H9 (cell line): ENCODE measurements around the gene INPP5A. TPM values are rescaled to one million over a fixed set of nuclear protein-coding genes. Genes with fewer than 3 reads are reported as not detected.
A peak's percentile ranks its signal among the peaks of the same experiment; 100 is the strongest.

Experiments used
- DNase-seq: peaks from one replicate; pipeline ENCODE4 v3.0.0-alpha.2; 2017
- H2AFZ ChIP-seq: one replicate; pipeline ENCODE4 v1.6.1; 2013; ENCODE audit warnings: mild to moderate bottlenecking, low read length, control low read depth, moderate library complexity
- H2AK5ac ChIP-seq: 2 replicates; pipeline ENCODE4 v1.6.1; 2013; ENCODE audit warnings: low read length, control low read depth, mixed read lengths; ENCODE audit not compliant: insufficient read length
- H2BK120ac ChIP-seq: one replicate; pipeline ENCODE4 v1.6.1; 2013; ENCODE audit warnings: low read depth, mild to moderate bottlenecking, low read length, control low read depth, inconsistent platforms; ENCODE audit not compliant: poor library complexity, severe bottlenecking
- H2BK12ac ChIP-seq: 2 replicates; pipeline ENCODE4 v1.6.1; 2013; ENCODE audit warnings: low read length, control low read depth, mixed read lengths, low read depth; ENCODE audit not compliant: insufficient read length
- H2BK15ac ChIP-seq: 2 replicates; pipeline ENCODE4 v1.6.1; 2013; ENCODE audit warnings: low read depth, low read length, control low read depth
- H2BK20ac ChIP-seq: one replicate; pipeline ENCODE4 v1.6.1; 2013; ENCODE audit warnings: low read depth, mild to moderate bottlenecking, low read length, control low read depth, inconsistent platforms; ENCODE audit not compliant: poor library complexity, severe bottlenecking
- H2BK5ac ChIP-seq: 2 replicates; pipeline ENCODE4 v1.6.1; 2013; ENCODE audit warnings: low read length, control low read depth, mixed read lengths; ENCODE audit not compliant: insufficient read length
- H3K14ac ChIP-seq: 2 replicates; pipeline ENCODE4 v1.6.1; 2013; ENCODE audit warnings: low read length, control low read depth; ENCODE audit not compliant: insufficient read depth
- H3K18ac ChIP-seq: 2 replicates; pipeline ENCODE4 v1.6.1; 2013; ENCODE audit warnings: low read depth, mild to moderate bottlenecking, mixed read lengths, low read length, control low read depth; ENCODE audit not compliant: insufficient read length
- H3K23ac ChIP-seq: 2 replicates; pipeline ENCODE4 v1.6.1; 2013; ENCODE audit warnings: low read length, control low read depth, mixed read lengths, low read depth; ENCODE audit not compliant: insufficient read length
- H3K23me2 ChIP-seq: 2 replicates; pipeline ENCODE4 v1.6.1; 2013; ENCODE audit warnings: low read depth, mild to moderate bottlenecking, mixed read lengths, low read length, control low read depth; ENCODE audit not compliant: insufficient read length, poor library complexity, severe bottlenecking
- H3K27ac ChIP-seq: 2 replicates; pipeline ENCODE4 v1.5.1; 2013; ENCODE audit warnings: low read length, control low read depth, mixed read lengths, low read depth; ENCODE audit not compliant: insufficient read length
- H3K27me3 ChIP-seq: 2 replicates; pipeline ENCODE4 v1.6.1; 2013; ENCODE audit warnings: low read length, control low read depth, inconsistent platforms; ENCODE audit not compliant: insufficient read depth
- H3K4ac ChIP-seq: 2 replicates; pipeline ENCODE4 v1.6.1; 2013; ENCODE audit warnings: low read depth, mild to moderate bottlenecking, control low read depth, inconsistent platforms, low read length, moderate library complexity
- H3K4me1 ChIP-seq: 2 replicates; pipeline ENCODE4 v1.6.1; 2013; ENCODE audit warnings: low read length, control low read depth, inconsistent platforms; ENCODE audit not compliant: insufficient read depth
- H3K4me2 ChIP-seq: 2 replicates; pipeline ENCODE4 v1.6.1; 2013; ENCODE audit warnings: low read length, control low read depth, mixed read lengths; ENCODE audit not compliant: insufficient read length, insufficient read depth
- H3K56ac ChIP-seq: 2 replicates; pipeline ENCODE4 v1.6.1; 2013; ENCODE audit warnings: low read depth, mild to moderate bottlenecking, mixed read lengths, low read length, control low read depth; ENCODE audit not compliant: insufficient read length
- H3K79me1 ChIP-seq: 2 replicates; pipeline ENCODE4 v1.6.1; 2013; ENCODE audit warnings: low read depth, mild to moderate bottlenecking, moderate library complexity, low read length, control low read depth, inconsistent platforms; ENCODE audit not compliant: insufficient read depth, poor library complexity, severe bottlenecking
- H3K79me2 ChIP-seq: 2 replicates; pipeline ENCODE4 v1.6.1; 2013; ENCODE audit warnings: low read length, control low read depth, inconsistent platforms; ENCODE audit not compliant: insufficient read depth
- H3K9ac ChIP-seq: 2 replicates; pipeline ENCODE4 v1.6.1; 2013; ENCODE audit warnings: low read length, control low read depth, mixed read lengths; ENCODE audit not compliant: insufficient read length; ENCODE audit errors: extremely low read depth
- H3K9me3 ChIP-seq: one replicate; pipeline ENCODE4 v1.6.1; 2013; ENCODE audit warnings: low read depth, low read length, inconsistent platforms; ENCODE audit not compliant: control insufficient read depth
- H3T11ph ChIP-seq: one replicate; pipeline ENCODE4 v1.6.1; 2013; ENCODE audit warnings: mild to moderate bottlenecking, low read length, control low read depth, inconsistent platforms
- H4K20me1 ChIP-seq: one replicate; pipeline ENCODE4 v1.6.1; 2013; ENCODE audit not compliant: control insufficient read depth, insufficient read length, insufficient read depth
- H4K5ac ChIP-seq: 2 replicates; pipeline ENCODE4 v1.6.1; 2013; ENCODE audit warnings: low read depth, mild to moderate bottlenecking, mixed read lengths, low read length, control low read depth; ENCODE audit not compliant: insufficient read length
- H4K8ac ChIP-seq: replicated peaks from 2 replicates; pipeline ENCODE4 v1.6.1; 2013; ENCODE audit warnings: low read length, control low read depth, mixed read lengths, low read depth; ENCODE audit not compliant: insufficient read length
- H4K91ac ChIP-seq: 2 replicates; pipeline ENCODE4 v1.6.1; 2013; ENCODE audit warnings: low read depth, mild to moderate bottlenecking, moderate library complexity, mixed read lengths, low read length, control low read depth; ENCODE audit not compliant: insufficient read length
- H3K27ac Mint-ChIP-seq, 3 experiments: 2 replicates in 2 of 3; 3 replicates in 1 of 3; pipeline ENCODE4 v1.8.0; 2020 to 2021; ENCODE audit warnings: mixed read lengths in 3 of 3, mild to moderate bottlenecking in 1 of 3, moderate library complexity in 1 of 3
- H3K27me3 Mint-ChIP-seq: 2 replicates; pipeline ENCODE4 v1.8.0; 2021; ENCODE audit warnings: low read depth, mild to moderate bottlenecking, moderate library complexity, mixed read lengths
- H3K36me3 Mint-ChIP-seq, 3 experiments: 2 replicates in 2 of 3; 3 replicates in 1 of 3; pipeline ENCODE4 v1.8.0; 2020 to 2021; ENCODE audit warnings: low read depth in 3 of 3, mixed read lengths in 3 of 3; ENCODE audit not compliant: insufficient read depth in 1 of 3
- H3K4me1 Mint-ChIP-seq, 2 experiments: 2 replicates each; pipeline ENCODE4 v1.8.0; 2020; ENCODE audit warnings: mixed read lengths in 2 of 2
- H3K4me3 Mint-ChIP-seq, 2 experiments: 2 replicates in 1 of 2; 3 replicates in 1 of 2; pipeline ENCODE4 v1.8.0; 2020 to 2021; ENCODE audit warnings: mild to moderate bottlenecking in 2 of 2, mixed read lengths in 2 of 2, moderate library complexity in 1 of 2
- H3K9me3 Mint-ChIP-seq, 2 experiments: 2 replicates in 1 of 2; 3 replicates in 1 of 2; pipeline ENCODE4 v1.8.0; 2020; ENCODE audit warnings: mild to moderate bottlenecking in 2 of 2, mixed read lengths in 2 of 2, moderate library complexity in 1 of 2
- WGBS: extraction: QIAGEN DNeasy Blood & Tissue Kit; methylation state at CpG from one replicate; pipeline ENCODE4 v1.1.7; 2013; ENCODE audit warnings: missing lambda C conversion rate, low lambda C conversion rate, mixed read lengths; ENCODE audit not compliant: insufficient read length; ENCODE audit errors: extremely low coverage; 5-methylcytosine and 5-hydroxymethylcytosine counted together
- total RNA-seq: library from RNA; stranded (reverse); gene quantifications from 2 replicates; pipeline ENCODE4 v1.2.1, GENCODE V29; 2021
- TF ChIP-seq, protein P1 (sequence below): fragments of 200-600 bp; sonication (generic); conservative IDR thresholded peaks from 3 replicates; pipeline ENCODE4 v1.8.0; 2021; ENCODE audit warnings: antibody characterized with exemption, mild to moderate bottlenecking

Gene INPP5A
- total RNA-seq, 1 experiment from 2014 or later, result 17.7 TPM

DNA sequence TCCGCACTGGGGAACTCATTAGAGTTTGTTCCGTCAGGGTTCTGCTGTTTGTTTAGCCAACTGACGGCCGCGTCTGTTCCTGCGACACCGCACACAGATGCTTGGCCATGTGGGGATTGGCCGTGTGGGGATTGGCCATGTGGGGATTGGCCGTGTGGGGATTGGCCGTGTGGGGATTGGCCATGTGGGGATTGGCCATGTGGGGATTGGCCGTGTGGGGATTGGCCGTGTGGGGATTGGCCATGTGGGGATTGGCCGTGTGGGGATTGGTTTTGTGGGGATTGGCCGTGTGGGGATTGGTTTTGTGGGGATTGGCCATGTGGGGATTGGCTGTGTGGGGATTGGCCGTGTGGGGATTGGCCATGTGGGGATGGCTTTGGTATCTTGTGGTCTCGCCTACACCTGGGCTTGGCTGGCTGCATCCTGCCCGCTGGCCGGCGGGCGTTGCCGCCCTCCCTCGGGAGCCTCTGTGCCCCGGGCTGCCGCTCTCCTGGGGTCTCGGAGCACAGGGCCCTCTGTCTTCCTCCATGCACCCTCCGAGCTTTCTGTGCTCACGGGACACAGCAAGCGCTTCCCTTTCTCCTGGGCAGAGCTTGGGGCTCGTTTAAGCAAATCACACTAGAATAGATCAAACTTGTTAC lies 185.9 kb downstream of the INPP5A start:
- no peak overlapping the region for H3K9ac ChIP-seq
- H2AK5ac ChIP-seq, result no peak overlapping the region
- no peak overlapping the region for H2BK5ac ChIP-seq
- H4K5ac ChIP-seq, result no peak overlapping the region
- H3K79me1 ChIP-seq, result no peaks in the 10 kb centered on the region
- no peaks in the 10 kb centered on the region for H3K9me3 ChIP-seq
- H4K8ac ChIP-seq, result no peak overlapping the region
- no peak overlapping the region for H3T11ph ChIP-seq
- no peaks in the 10 kb centered on the region for H3K27me3 ChIP-seq
- no peaks in the 10 kb centered on the region for H3K27me3 Mint-ChIP-seq
- TF ChIP-seq, protein P1, sequence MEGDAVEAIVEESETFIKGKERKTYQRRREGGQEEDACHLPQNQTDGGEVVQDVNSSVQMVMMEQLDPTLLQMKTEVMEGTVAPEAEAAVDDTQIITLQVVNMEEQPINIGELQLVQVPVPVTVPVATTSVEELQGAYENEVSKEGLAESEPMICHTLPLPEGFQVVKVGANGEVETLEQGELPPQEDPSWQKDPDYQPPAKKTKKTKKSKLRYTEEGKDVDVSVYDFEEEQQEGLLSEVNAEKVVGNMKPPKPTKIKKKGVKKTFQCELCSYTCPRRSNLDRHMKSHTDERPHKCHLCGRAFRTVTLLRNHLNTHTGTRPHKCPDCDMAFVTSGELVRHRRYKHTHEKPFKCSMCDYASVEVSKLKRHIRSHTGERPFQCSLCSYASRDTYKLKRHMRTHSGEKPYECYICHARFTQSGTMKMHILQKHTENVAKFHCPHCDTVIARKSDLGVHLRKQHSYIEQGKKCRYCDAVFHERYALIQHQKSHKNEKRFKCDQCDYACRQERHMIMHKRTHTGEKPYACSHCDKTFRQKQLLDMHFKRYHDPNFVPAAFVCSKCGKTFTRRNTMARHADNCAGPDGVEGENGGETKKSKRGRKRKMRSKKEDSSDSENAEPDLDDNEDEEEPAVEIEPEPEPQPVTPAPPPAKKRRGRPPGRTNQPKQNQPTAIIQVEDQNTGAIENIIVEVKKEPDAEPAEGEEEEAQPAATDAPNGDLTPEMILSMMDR, result no peak
- H3K4me1 ChIP-seq, result no peaks in the 10 kb centered on the region
- no peak overlapping the region for H4K91ac ChIP-seq
- peaks cover 7 to 8% of the 10 kb centered on the region in 2 experiments; a peak in 3 of 4 replicates for H3K4me1 Mint-ChIP-seq
- no peak overlapping the region for H2BK12ac ChIP-seq
- H4K20me1 ChIP-seq, result no peaks in the 10 kb centered on the region
- H3K27ac ChIP-seq, result no peak overlapping the region
- no peak overlapping the region for H2BK15ac ChIP-seq
- H3K4me3 Mint-ChIP-seq, result no peak overlapping the region
- H3K23ac ChIP-seq, result no peak overlapping the region
- no peak overlapping the region for H3K4ac ChIP-seq
- no peaks in the 10 kb centered on the region for H3K79me2 ChIP-seq
- no peak overlapping the region for H3K18ac ChIP-seq
- no peak overlapping the region for H2AFZ ChIP-seq
- no peaks in the 10 kb centered on the region for H3K23me2 ChIP-seq
- DNase-seq, result no peak
- no peak overlapping the region for H3K56ac ChIP-seq
- H3K14ac ChIP-seq, result no peak overlapping the region
- H3K9me3 Mint-ChIP-seq, result no peaks in the 10 kb centered on the region
- H2BK20ac ChIP-seq, result no peak overlapping the region
- H3K4me2 ChIP-seq, result no peak overlapping the region
- peak overlapping the region in 1 of 3 experiments; percentile 90; a peak in 2 of 7 replicates for H3K27ac Mint-ChIP-seq
- H2BK120ac ChIP-seq, result no peak overlapping the region
- no CpG with 5 or more reads among the region's 29 CpGs for WGBS
- H3K36me3 Mint-ChIP-seq, result no peaks in the 10 kb centered on the region; a peak in 2 of 7 replicates
